Measurements from ENCODE around the gene B3GAT1.

DNA sequence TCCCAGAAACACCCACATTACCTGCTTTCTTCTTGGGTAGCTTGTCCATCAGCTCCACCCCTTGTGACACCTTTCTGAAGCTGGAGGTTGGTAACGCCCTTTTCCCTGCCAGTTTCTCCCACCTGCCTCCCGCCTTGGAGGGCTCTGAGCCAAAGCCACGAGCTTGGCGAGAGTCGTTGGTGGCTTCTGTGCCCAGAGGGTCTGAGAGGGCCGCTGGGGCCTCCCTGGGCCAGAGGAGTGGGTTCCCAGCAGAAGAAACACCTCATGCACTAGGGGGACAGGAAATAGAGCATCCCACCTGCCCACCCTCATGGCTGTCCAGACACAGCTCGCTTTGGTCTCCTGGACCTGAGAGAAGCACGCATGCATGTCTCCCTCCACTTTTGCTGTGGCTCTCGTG, 37.9 kb downstream of the B3GAT1 start:
- TF ChIP-seq, protein P1, sequence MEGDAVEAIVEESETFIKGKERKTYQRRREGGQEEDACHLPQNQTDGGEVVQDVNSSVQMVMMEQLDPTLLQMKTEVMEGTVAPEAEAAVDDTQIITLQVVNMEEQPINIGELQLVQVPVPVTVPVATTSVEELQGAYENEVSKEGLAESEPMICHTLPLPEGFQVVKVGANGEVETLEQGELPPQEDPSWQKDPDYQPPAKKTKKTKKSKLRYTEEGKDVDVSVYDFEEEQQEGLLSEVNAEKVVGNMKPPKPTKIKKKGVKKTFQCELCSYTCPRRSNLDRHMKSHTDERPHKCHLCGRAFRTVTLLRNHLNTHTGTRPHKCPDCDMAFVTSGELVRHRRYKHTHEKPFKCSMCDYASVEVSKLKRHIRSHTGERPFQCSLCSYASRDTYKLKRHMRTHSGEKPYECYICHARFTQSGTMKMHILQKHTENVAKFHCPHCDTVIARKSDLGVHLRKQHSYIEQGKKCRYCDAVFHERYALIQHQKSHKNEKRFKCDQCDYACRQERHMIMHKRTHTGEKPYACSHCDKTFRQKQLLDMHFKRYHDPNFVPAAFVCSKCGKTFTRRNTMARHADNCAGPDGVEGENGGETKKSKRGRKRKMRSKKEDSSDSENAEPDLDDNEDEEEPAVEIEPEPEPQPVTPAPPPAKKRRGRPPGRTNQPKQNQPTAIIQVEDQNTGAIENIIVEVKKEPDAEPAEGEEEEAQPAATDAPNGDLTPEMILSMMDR (IDR thresholded peaks at IDR 0.05), result no peak
- TF ChIP-seq ZFX (IDR thresholded peaks at IDR 0.05; ENCODE audit: borderline replicate concordance), result no peak
